HG03196 (cell line): ENCODE results near the gene RASGRP4.
"Not testable (repeated sequence)": the region's sequence is repeated elsewhere in the genome, so short reads cannot be mapped to it uniquely, and the experiment has no call there.

Experiments
- ATAC-seq: cut with Tn5 transposase; IDR thresholded peaks from one replicate; pipeline ENCODE4 v1.9.1; 2021; ENCODE audit not compliant: unreplicated experiment

The RASGRP4 gene

GRCh38 chr19:38375098-38375493 is 50.9 kb downstream of the RASGRP4 start:
- ATAC-seq = no peak

- peak; percentile 93 for ATAC-seq
Observed at GRCh38 chr19:38374332-38375097, 51.5 kb downstream of the RASGRP4 start, which contains the start of gene PSMD8. PSMD8 (plus strand) TSS chr19:38374571; CDS start chr19:38374602, 31 bp downstream.

GRCh38 chr19:38373907-38374331 is 52.1 kb downstream of the RASGRP4 start:
- no peak for ATAC-seq

- no peak for ATAC-seq
Observed at GRCh38 chr19:38371081-38371480, 54.9 kb downstream of the RASGRP4 start.

GRCh38 chr19:38370299-38370698 is 55.7 kb downstream of the RASGRP4 start:
- ATAC-seq = no peak

- no peak for ATAC-seq
Observed at GRCh38 chr19:38369584-38369983, 56.4 kb downstream of the RASGRP4 start.

GRCh38 chr19:38367041-38367440 is 59.0 kb downstream of the RASGRP4 start:
- no peak for ATAC-seq

- ATAC-seq = not testable (repeated sequence)
Observed at GRCh38 chr19:38362946-38363688, 62.9 kb downstream of the RASGRP4 start.

- no peak for ATAC-seq
Observed at GRCh38 chr19:38362076-38362945, 63.7 kb downstream of the RASGRP4 start.

- ATAC-seq = no peak
Observed at GRCh38 chr19:38361633-38362075, 64.4 kb downstream of the RASGRP4 start.

GRCh38 chr19:38360839-38361631 is 65.0 kb downstream of the RASGRP4 start:
- no peak for ATAC-seq

GRCh38 chr19:38360351-38360750 is 65.7 kb downstream of the RASGRP4 start:
- no peak for ATAC-seq

GRCh38 chr19:38359242-38360021 is 66.6 kb downstream of the RASGRP4 start:
- ATAC-seq = no peak
